ENCODE data around the gene ZW10.

GRCh38 chr11:113725407-113725806 is 48.1 kb downstream of the ZW10 start:
- TF ChIP-seq CTCF (IDR thresholded peaks at IDR 0.05; ENCODE audit: poor library complexity, severe bottlenecking) (no peak), EP300 (conservative IDR thresholded peaks at IDR 0.05; ENCODE audit: poor library complexity, severe bottlenecking) (no peak), POLR2AphosphoS5 (IDR thresholded peaks at IDR 0.05) (no peak), TAF1 (IDR thresholded peaks at IDR 0.05; ENCODE audit: low read depth) (no peak)
